HG02759 (cell line): Measurements from ENCODE around the gene CCDC59.

Experiments
- ATAC-seq: cut with Tn5 transposase; IDR thresholded peaks from one replicate; pipeline ENCODE4 v1.9.1; 2021; ENCODE audit warnings: mild to moderate bottlenecking, moderate library complexity; ENCODE audit not compliant: unreplicated experiment

The CCDC59 gene

DNA sequence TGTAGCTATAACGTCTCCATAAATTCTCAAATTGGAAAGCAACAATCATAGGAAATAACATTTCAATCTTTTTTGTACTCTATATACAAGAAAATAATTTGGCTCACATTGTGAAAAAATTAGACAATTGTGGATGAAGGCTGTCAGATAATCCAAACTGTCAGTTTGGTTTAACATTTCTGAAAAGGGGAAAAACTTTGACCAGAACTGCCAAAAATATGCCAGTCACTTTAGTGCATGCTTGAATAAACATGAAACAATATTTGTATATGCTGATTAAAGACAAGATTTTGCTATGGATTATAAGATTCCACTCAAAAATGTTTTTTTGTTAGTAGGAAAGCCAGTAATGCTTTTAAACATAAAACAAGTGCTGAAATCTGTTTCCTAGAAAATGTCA is 38.9 kb downstream of the CCDC59 start:
- ATAC-seq: no peak

- ATAC-seq: no peak
Observed at GRCh38 chr12:82314406-82314892, 43.7 kb downstream of the CCDC59 start.
